Nucleus accumbens (tissue), 56 donors: ENCODE results near the gene ZW10.
"Not testable (repeated sequence)": the region's sequence is repeated elsewhere in the genome, so short reads cannot be mapped to it uniquely, and the experiment has no call there.

Experiments used
- DNase-seq, 56 donors: peaks; one replicate each; lab custom pipeline; 2025; lab: John Stamatoyannopoulos, UW

ZW10 gene

GRCh38 chr11:113773416-113774173, at the start of gene ZW10:
Gene ZW10, minus strand, starts transcription at chr11:113773692. Its CDS starts 26 bp downstream, at chr11:113773666.
- peak; percentile 65 to 98 (median 92) for DNase-seq

- no peak for DNase-seq
Observed at GRCh38 chr11:113818426-113818825, 44.9 kb upstream of the ZW10 start.

- no peak for DNase-seq
Observed at GRCh38 chr11:113817626-113818025, 44.1 kb upstream of the ZW10 start.

- DNase-seq = no peak
Observed at GRCh38 chr11:113817162-113817561, 43.7 kb upstream of the ZW10 start.

DNA sequence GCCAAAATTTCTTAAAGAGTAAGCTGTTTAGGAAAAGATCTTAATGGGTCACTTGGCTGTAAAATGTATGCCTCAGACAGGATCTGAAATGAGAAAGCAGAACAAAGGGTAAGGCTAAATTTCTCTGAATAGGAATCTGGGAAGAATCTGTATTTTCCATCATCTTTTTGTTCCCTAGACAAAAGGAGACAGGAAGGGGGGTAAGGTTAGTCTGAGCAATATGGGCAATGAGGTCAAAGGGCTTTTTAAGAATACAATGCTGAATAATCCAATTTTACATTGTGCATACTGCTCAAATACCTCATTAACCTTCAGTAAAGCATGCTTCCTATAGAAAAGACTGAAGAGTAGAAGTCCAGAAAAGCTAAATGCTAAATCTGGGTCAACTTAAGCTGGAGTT, 40.7 kb upstream of the ZW10 start:
- DNase-seq = no peak

GRCh38 chr11:113808931-113809330, 35.4 kb upstream of the ZW10 start:
- no peak for DNase-seq

DNA sequence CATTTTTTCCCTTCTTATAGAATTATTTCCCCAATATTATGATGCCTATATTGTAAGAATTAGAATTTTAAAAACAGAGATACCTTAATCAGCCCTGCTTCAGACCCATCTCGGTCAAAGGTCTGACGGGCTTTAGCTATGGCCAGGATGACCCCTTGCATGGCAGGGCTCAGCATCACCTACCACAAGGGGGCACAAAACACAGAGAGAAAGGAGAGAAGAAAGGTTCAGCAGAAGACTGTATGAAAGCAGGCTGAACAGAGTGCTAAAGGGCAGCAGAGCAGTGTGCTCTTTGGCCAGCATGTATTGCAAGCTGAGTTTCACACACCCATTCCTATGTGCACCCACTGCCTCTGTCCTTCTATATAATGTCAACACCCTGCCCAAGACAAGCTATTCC, 32.9 kb upstream of the ZW10 start:
- no peak for DNase-seq

DNA sequence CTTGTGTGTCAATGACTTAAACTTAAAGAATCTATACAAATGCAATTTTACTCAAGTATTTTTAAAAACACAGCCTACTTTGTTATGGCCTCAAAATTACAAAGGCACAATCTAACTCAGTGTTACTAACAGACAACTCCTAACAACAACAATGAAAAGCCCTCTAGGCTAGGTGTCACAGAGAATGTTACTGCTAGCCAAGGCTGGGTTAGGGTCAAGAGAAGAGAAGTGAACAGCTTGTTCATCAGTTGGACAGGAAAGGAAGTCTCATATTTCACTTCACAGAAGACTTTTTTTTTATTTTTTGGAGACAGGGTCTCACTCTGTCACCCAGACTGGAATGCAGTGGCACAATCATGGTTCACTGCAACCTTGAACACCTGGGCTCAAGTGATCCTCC, 32.1 kb upstream of the ZW10 start:
- no peak for DNase-seq

GRCh38 chr11:113802621-113803020, 29.1 kb upstream of the ZW10 start:
- DNase-seq = no peak

- peak in 12 of 56 donors; percentile 2 to 48 (median 14) for DNase-seq
Observed at GRCh38 chr11:113796663-113797259, 23.3 kb upstream of the ZW10 start.

GRCh38 chr11:113789675-113790320, 16.3 kb upstream of the ZW10 start:
- no peak for DNase-seq

- DNase-seq = not testable (repeated sequence)
Observed at GRCh38 chr11:113789016-113789415, 15.5 kb upstream of the ZW10 start.

DNA sequence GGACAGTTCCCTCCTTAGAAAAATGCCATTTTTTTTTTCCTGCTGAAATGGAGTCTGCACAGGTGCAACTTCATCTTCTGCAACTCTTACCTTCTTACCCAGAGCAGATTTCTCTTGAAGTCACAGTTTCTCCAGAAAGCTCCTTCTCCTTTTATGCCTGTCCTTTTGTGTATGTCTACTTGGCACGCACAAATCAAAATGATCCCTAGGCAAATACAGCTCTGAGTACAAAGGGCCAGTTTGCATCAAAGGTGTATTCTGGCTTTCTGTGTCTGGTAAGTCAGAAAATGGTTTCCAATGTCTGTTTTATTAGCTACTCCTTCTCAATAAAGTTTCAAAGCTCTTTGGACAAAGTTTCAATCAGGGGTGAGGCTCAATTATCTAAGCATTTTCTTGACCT, 8.6 kb upstream of the ZW10 start:
- DNase-seq = no peak

DNA sequence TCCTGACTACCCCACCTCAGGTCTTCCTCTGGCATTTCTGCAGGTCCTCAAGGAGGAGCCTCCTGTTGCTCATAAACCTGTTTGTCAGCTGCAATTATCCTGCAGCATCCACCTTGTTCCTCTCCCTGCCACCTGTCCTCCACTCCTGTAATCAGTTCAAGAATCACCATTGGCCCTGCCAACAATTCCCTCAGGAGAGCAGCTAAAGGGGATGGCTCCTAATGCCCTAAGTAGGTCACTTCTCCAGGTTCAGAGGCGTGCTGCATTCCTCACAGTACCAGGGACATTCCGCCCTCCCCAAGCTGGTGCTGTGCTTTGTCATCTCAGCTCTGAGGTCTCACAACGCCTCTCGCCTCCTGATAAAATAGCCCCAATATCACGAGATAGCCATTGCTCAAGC, 8.2 kb upstream of the ZW10 start:
- DNase-seq = no peak

DNA sequence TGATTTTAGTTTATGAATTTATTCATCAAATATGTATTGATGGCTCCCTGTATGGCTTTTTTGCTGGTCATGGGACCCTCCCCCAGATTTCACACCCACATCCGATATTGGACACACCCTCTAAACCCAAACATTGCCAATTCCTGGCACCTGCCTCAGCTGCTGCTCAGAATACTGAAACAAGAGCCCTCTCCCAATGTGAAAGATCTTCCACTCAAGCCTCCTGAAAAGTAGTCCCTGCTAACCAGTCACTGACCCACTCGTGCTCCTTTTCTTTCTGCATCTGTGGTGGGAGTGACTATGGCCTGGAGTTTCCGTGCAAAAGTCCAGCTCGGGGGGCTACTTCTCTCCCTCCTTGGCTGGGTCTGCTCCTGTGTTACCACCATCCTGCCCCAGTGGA, 6.0 kb upstream of the ZW10 start, which contains the start of gene CLDN25:
Gene CLDN25 (plus strand): TSS at position 301 of the 400 bp plus-strand sequence. CDS start 0 bp downstream, at position 301.
- DNase-seq = no peak

- peak in 53 of 56 donors; percentile 3 to 90 (median 48) for DNase-seq
Observed at GRCh38 chr11:113778111-113778910, 4.8 kb upstream of the ZW10 start.

GRCh38 chr11:113774174-113774503, 647 bp upstream of the ZW10 start:
- no peak for DNase-seq

- DNase-seq = peak in 3 of 56 donors; percentile 30 to 59 (median 53)
Observed at GRCh38 chr11:113773092-113773415, 438 bp downstream of the ZW10 start.

GRCh38 chr11:113771964-113772363, 1.5 kb downstream of the ZW10 start:
- DNase-seq = no peak

DNA sequence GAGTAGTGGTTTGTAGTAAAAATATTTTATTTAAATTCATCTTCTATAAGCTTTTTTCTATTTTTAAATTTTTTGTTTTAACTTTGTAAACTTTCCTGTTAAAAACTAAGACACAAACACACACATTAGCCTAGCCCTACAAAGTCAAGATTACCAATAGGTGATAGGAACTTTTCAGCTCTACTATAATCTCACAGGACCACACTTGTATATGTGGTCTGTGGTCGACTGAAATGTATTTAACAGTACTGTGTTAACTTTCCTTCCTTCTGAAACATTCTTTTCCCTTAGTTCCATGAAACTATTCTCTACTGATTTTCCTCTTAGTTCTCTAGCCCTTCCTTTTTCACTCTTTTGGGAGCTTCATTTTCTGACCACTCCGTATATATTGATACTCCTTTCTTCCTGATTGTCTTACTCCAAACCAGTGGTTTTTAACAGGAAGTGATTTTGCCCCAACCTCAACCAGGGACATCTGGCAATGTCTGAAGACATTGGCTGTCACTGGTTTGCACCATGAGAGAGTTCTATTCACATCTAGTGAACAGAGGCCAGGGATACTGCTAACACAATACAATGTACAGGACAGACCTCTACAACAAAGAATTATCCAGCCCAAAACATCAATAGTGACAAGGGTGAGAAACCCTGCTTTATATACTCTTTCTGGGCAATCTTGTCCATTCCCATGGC, 8.8 kb downstream of the ZW10 start:
- DNase-seq = no peak
